Mononuclear cell (primary cell): ENCODE measurements around the gene CXorf66. TPM values are rescaled to one million over a fixed set of nuclear protein-coding genes. Genes with fewer than 3 reads are reported as not detected.
"Not testable (repeated sequence)": the region's sequence is repeated elsewhere in the genome, so short reads cannot be mapped to it uniquely, and the experiment has no call there.

ENCODE experiments used
- H3K27me3 ChIP-seq: 2 replicates; pipeline ENCODE4 v1.6.0; 2011; ENCODE audit warnings: low read length, control low read depth; ENCODE audit not compliant: insufficient read depth
- H3K4me1 ChIP-seq: 2 replicates; pipeline ENCODE4 v1.5.1; 2011; ENCODE audit warnings: mild to moderate bottlenecking, low read length, control low read depth; ENCODE audit not compliant: insufficient read depth
- H3K4me3 ChIP-seq: 2 replicates; pipeline ENCODE4 v1.5.1; 2011; ENCODE audit warnings: mild to moderate bottlenecking, low read length, moderate library complexity
- H3K9me3 ChIP-seq: 2 replicates; pipeline ENCODE4 v1.5.1; 2011; ENCODE audit warnings: low read depth, mild to moderate bottlenecking, control low read depth, low read length
- total RNA-seq: library from RNA; depleted of rRNA; stranded (reverse); fragments of >200 nt; gene quantifications from one replicate; pipeline ENCODE4 v1.2.3, GENCODE V29; 2012

Gene CXorf66
- total RNA-seq, 1 donor: not detected

GRCh38 chrX:139932901-139933796 lies 32.2 kb downstream of the CXorf66 start, which contains the start of gene ATP11C:
Gene ATP11C (minus strand): TSS chrX:139933053. CDS start chrX:139932042, 1,011 bp downstream.
- Histone ChIP-seq H3K27me3 (no peaks in the 10 kb centered on the region), H3K4me3 (peak within 1 kb of the TSS; percentile 60)

GRCh38 chrX:139932073-139932900 lies 33.0 kb downstream of the CXorf66 start:
- H3K4me1 ChIP-seq: peaks cover 16% of the 10 kb centered on the region
- no peaks in the 10 kb centered on the region for H3K27me3 ChIP-seq
- H3K4me3 ChIP-seq: peak overlapping the region; percentile 60
- no peaks in the 10 kb centered on the region for H3K9me3 ChIP-seq

More at GRCh38 chrX:139932901-139933796, 32.2 kb downstream of the CXorf66 start, which contains the start of gene ATP11C:
- Histone ChIP-seq H3K4me1 (peaks cover 16% of the 10 kb centered on the region), H3K9me3 (no peaks in the 10 kb centered on the region)

GRCh38 chrX:139931646-139932072 lies 33.7 kb downstream of the CXorf66 start:
- H3K27me3 ChIP-seq: no peaks in the 10 kb centered on the region
- peak overlapping the region; percentile 60 for H3K4me3 ChIP-seq
- H3K4me1 ChIP-seq: peaks cover 16% of the 10 kb centered on the region

GRCh38 chrX:139930916-139931645 lies 34.2 kb downstream of the CXorf66 start:
- H3K27me3 ChIP-seq: no peaks in the 10 kb centered on the region
- H3K9me3 ChIP-seq: no peaks in the 10 kb centered on the region
- peaks cover 16% of the 10 kb centered on the region for H3K4me1 ChIP-seq
- peak overlapping the region; percentile 60 for H3K4me3 ChIP-seq

More at GRCh38 chrX:139931646-139932072, 33.7 kb downstream of the CXorf66 start:
- no peaks in the 10 kb centered on the region for H3K9me3 ChIP-seq

- Histone ChIP-seq H3K4me1 (peaks cover 16% of the 10 kb centered on the region), H3K9me3 (no peaks in the 10 kb centered on the region), H3K4me3 (no peak overlapping the region), H3K27me3 (no peaks in the 10 kb centered on the region)
Measured at GRCh38 chrX:139930401-139930800, 34.9 kb downstream of the CXorf66 start.

- H3K9me3 ChIP-seq: no peaks in the 10 kb centered on the region
- H3K27me3 ChIP-seq: no peaks in the 10 kb centered on the region
- H3K4me3 ChIP-seq: no peak overlapping the region
- peaks cover 16% of the 10 kb centered on the region for H3K4me1 ChIP-seq
Measured at GRCh38 chrX:139929876-139930275, 35.4 kb downstream of the CXorf66 start.

- Histone ChIP-seq H3K9me3 (no peaks in the 10 kb centered on the region), H3K4me3 (no peak overlapping the region), H3K4me1 (peaks cover 7% of the 10 kb centered on the region), H3K27me3 (no peaks in the 10 kb centered on the region)
Measured at GRCh38 chrX:139924696-139925095, 40.6 kb downstream of the CXorf66 start.

- peaks cover 7% of the 10 kb centered on the region for H3K4me1 ChIP-seq
- H3K9me3 ChIP-seq: no peaks in the 10 kb centered on the region
- no peak overlapping the region for H3K4me3 ChIP-seq
- no peaks in the 10 kb centered on the region for H3K27me3 ChIP-seq
Measured at GRCh38 chrX:139924069-139924695, 41.1 kb downstream of the CXorf66 start.

GRCh38 chrX:139921142-139921541 lies 44.2 kb downstream of the CXorf66 start:
- not testable (repeated sequence) for H3K4me3 ChIP-seq, H3K4me1 ChIP-seq, H3K27me3 ChIP-seq, H3K9me3 ChIP-seq

GRCh38 chrX:139920316-139920715 lies 45.0 kb downstream of the CXorf66 start:
- H3K4me3 ChIP-seq: no peak overlapping the region
- no peaks in the 10 kb centered on the region for H3K27me3 ChIP-seq
- peaks cover 7% of the 10 kb centered on the region for H3K4me1 ChIP-seq
- no peaks in the 10 kb centered on the region for H3K9me3 ChIP-seq

GRCh38 chrX:139914421-139914820 lies 50.9 kb downstream of the CXorf66 start:
- Histone ChIP-seq H3K4me3 (no peak overlapping the region), H3K9me3 (no peaks in the 10 kb centered on the region), H3K4me1 (peaks cover 7% of the 10 kb centered on the region), H3K27me3 (no peaks in the 10 kb centered on the region)

- H3K4me1 ChIP-seq: peaks cover 14% of the 10 kb centered on the region
- no peaks in the 10 kb centered on the region for H3K9me3 ChIP-seq
- H3K4me3 ChIP-seq: no peak overlapping the region
- no peaks in the 10 kb centered on the region for H3K27me3 ChIP-seq
Measured at GRCh38 chrX:139909712-139910111, 55.6 kb downstream of the CXorf66 start.

GRCh38 chrX:139907078-139907477 lies 58.2 kb downstream of the CXorf66 start:
- no peaks in the 10 kb centered on the region for H3K9me3 ChIP-seq
- no peaks in the 10 kb centered on the region for H3K27me3 ChIP-seq
- no peak overlapping the region for H3K4me3 ChIP-seq

GRCh38 chrX:139905743-139906142 lies 59.6 kb downstream of the CXorf66 start:
- Histone ChIP-seq H3K9me3 (no peaks in the 10 kb centered on the region), H3K4me1 (peaks cover 14% of the 10 kb centered on the region), H3K27me3 (no peaks in the 10 kb centered on the region), H3K4me3 (no peak overlapping the region)

More at GRCh38 chrX:139907078-139907477, 58.2 kb downstream of the CXorf66 start:
- H3K4me1 ChIP-seq: peaks cover 14% of the 10 kb centered on the region
